HepG2 (cell line): ENCODE measurements around the gene USH2A. TPM values are rescaled to one million over a fixed set of nuclear protein-coding genes. Genes with fewer than 3 reads are reported as not detected.

ENCODE experiments used
- ATAC-seq: fragments of 200-7000 bp; cut with Tn5 transposase; 3 replicates; pipeline ENCODE4 v1.9.1; 2020; ENCODE audit warnings: mild to moderate bottlenecking, moderate library complexity
- BruUV-seq: library from RNA; stranded (reverse); fragments of 400-500 nt; replicated peaks from 2 replicates; lab custom pipeline; 2021; lab: Mats Ljungman, UMichigan
- CTCF ChIA-PET: fragments of 300-600 bp; formaldehyde crosslinking; extraction: SDS; loops from one replicate; lab custom pipeline; 2021; ENCODE audit warnings: low total read pairs, inconsistent platforms, low intra/inter-chr PET ratio; lab: Yijun Ruan, JAX
- POLR2A ChIA-PET: fragments of 350-600 bp; sonication (Branson Sonifier 250); formaldehyde crosslinking; loops from one replicate; lab custom pipeline; 2020; ENCODE audit warnings: antibody characterized with exemption, inconsistent platforms; lab: Yijun Ruan, JAX
- DNase-seq: peaks from one replicate; pipeline ENCODE4 v3.0.0-alpha.2; 2015; ENCODE audit warnings: low spot score
- FAIRE-seq: peaks from 3 replicates; lab custom pipeline; 2011; peaks lifted over from hg19 to GRCh38; lab: Jason Lieb, UNC
- H2AFZ ChIP-seq: one replicate; pipeline ENCODE4 v1.6.1; 2011; ENCODE audit warnings: low read length, inconsistent platforms
- H3K27ac ChIP-seq: fragments of 300-600 bp; 3 replicates; pipeline ENCODE4 v1.8.0; 2011; ENCODE audit warnings: mixed run types, mild to moderate bottlenecking, mixed read lengths, low read length, inconsistent platforms; ENCODE audit not compliant: insufficient read depth; ENCODE audit errors: extremely low read length
- H3K27me3 ChIP-seq, 2 experiments: fragments of 200-600 bp in 1 of 2; 2 replicates in 1 of 2; 3 replicates in 1 of 2; pipeline versions ENCODE4 v1.6.0 to v1.8.0; 2011; ENCODE audit warnings: low read length in 2 of 2, mild to moderate bottlenecking in 2 of 2, moderate library complexity in 2 of 2, inconsistent platforms in 1 of 2; ENCODE audit not compliant: insufficient read depth in 2 of 2, control insufficient read depth in 1 of 2
- H3K36me3 ChIP-seq, 2 experiments: fragments of 200-600 bp in 1 of 2; replicated peaks in 1 of 2; 2 replicates in 1 of 2; 3 replicates in 1 of 2; pipeline versions ENCODE4 v1.5.1 to v1.8.0; 2011; ENCODE audit warnings: low read length in 2 of 2, inconsistent platforms in 1 of 2; ENCODE audit not compliant: insufficient read depth in 2 of 2, control insufficient read depth in 1 of 2
- H3K4me1 ChIP-seq: 2 replicates; pipeline ENCODE4 v1.5.1; 2012; ENCODE audit warnings: low read length, inconsistent platforms; ENCODE audit not compliant: insufficient read depth
- H3K4me2 ChIP-seq: 2 replicates; pipeline ENCODE4 v1.6.0; 2011; ENCODE audit warnings: low read depth, low read length, inconsistent platforms
- H3K4me3 ChIP-seq, 3 experiments: fragments of 200-600 bp in 1 of 3; sonication (generic), shearing (Covaris generic) in 1 of 3; replicated peaks in 1 of 3; 2 replicates each; pipeline ENCODE4 v1.5.1; 2011 to 2016; ENCODE audit warnings: low read length in 3 of 3, inconsistent platforms in 2 of 3, low read depth in 2 of 3, mild to moderate bottlenecking in 2 of 3, control low read depth in 1 of 3, mixed read lengths in 1 of 3; ENCODE audit not compliant: insufficient read depth in 1 of 3
- H3K79me2 ChIP-seq: one replicate; pipeline ENCODE4 v1.6.1; 2011; ENCODE audit warnings: low read length, inconsistent platforms; ENCODE audit not compliant: insufficient read depth
- H3K9ac ChIP-seq: 2 replicates; pipeline ENCODE4 v1.6.0; 2011; ENCODE audit warnings: mild to moderate bottlenecking, low read depth, low read length, inconsistent platforms; ENCODE audit not compliant: insufficient read depth
- H3K9me3 ChIP-seq: 2 replicates; pipeline ENCODE4 v1.5.1; 2012; ENCODE audit warnings: mild to moderate bottlenecking, low read length
- H4K20me1 ChIP-seq: 2 replicates; pipeline ENCODE4 v1.6.0; 2011; ENCODE audit warnings: inconsistent platforms, mild to moderate bottlenecking, low read length, moderate library complexity; ENCODE audit not compliant: insufficient read depth
- ADNP ChIP-seq: sonication (generic); formaldehyde crosslinking; IDR thresholded peaks from 2 replicates; pipeline ENCODE4 v1.4.0; 2020; ENCODE audit warnings: missing genetic modification reagents
- CBFB ChIP-seq: sonication (generic); formaldehyde crosslinking; IDR thresholded peaks from 2 replicates; pipeline ENCODE4 v1.4.0; 2020; ENCODE audit warnings: missing genetic modification reagents
- HHEX ChIP-seq: IDR thresholded peaks from 2 replicates; pipeline ENCODE4 v1.6.1; 2016; ENCODE audit warnings: control low read depth
- HMG20A ChIP-seq: IDR thresholded peaks from 2 replicates; pipeline ENCODE4 v1.6.1; 2016; ENCODE audit warnings: borderline replicate concordance
- HNF1B ChIP-seq: sonication (generic); formaldehyde crosslinking; IDR thresholded peaks from 2 replicates; pipeline ENCODE4 v1.5.1; 2020; ENCODE audit warnings: mild to moderate bottlenecking, moderate library complexity, missing genetic modification reagents
- HOXA5 ChIP-seq: sonication (generic); formaldehyde crosslinking; IDR thresholded peaks from 2 replicates; pipeline ENCODE4 v1.4.0; 2020; ENCODE audit warnings: missing genetic modification reagents
- JUND ChIP-seq: sonication (generic); formaldehyde crosslinking; IDR thresholded peaks from 2 replicates; pipeline ENCODE4 v1.8.0; 2022; ENCODE audit warnings: mild to moderate bottlenecking, missing genetic modification reagents
- MEIS2 ChIP-seq: sonication (generic); formaldehyde crosslinking; IDR thresholded peaks from 2 replicates; pipeline ENCODE4 v1.9.0; 2021; ENCODE audit warnings: mild to moderate bottlenecking, missing genetic modification reagents
- MIER3 ChIP-seq: IDR thresholded peaks from 2 replicates; pipeline ENCODE4 v1.6.1; 2016; ENCODE audit warnings: missing compliant biosample characterization, borderline replicate concordance
- MYNN ChIP-seq: sonication (generic); formaldehyde crosslinking; IDR thresholded peaks from 2 replicates; pipeline ENCODE4 v1.4.0; 2020; ENCODE audit warnings: mild to moderate bottlenecking, low read depth, missing genetic modification reagents
- SNAI1 ChIP-seq: sonication (generic); formaldehyde crosslinking; IDR thresholded peaks from 2 replicates; pipeline ENCODE4 v1.5.0; 2020; ENCODE audit warnings: mild to moderate bottlenecking, missing genetic modification reagents, borderline replicate concordance
- THRA ChIP-seq: sonication (generic); formaldehyde crosslinking; IDR thresholded peaks from 2 replicates; pipeline ENCODE4 v1.4.0; 2020; ENCODE audit warnings: missing genetic modification reagents, borderline replicate concordance
- WGBS: methylation state at CpG from one replicate; pipeline ENCODE4 v1.1.6; 2017; ENCODE audit warnings: low lambda C conversion rate; 5-methylcytosine and 5-hydroxymethylcytosine counted together
- in situ Hi-C: cut with HindIII; loops from 2 replicates; pipeline ENCODE4 v1.10.0; 2017; ENCODE audit warnings: low pct_unique_long_range_greater_than_20kb; ENCODE audit not compliant: extremely low pct_ligation_motif_present
- intact Hi-C: fragments of 100-400 bp; cut with micrococcal nuclease; formaldehyde crosslinking; loops from one replicate; pipeline ENCODE4 v1.10.0; 2022; ENCODE audit not compliant: unreplicated experiment
- polyA plus RNA-seq, 8 experiments: library from polyadenylated mRNA; depleted of rRNA in 3 of 8; stranded (reverse) in 7 of 8; unstranded in 1 of 8; fragments of >200 nt; fragmentation: Illumina TruSeq in 4 of 8; extraction: Trizol in 4 of 8; gene quantifications; 2 replicates each; pipeline versions ENCODE4 v1.2.1 to v1.2.3, GENCODE V29; 2011 to 2016; ENCODE audit warnings: low read depth in 4 of 8, missing spikeins in 1 of 8, mixed read lengths in 1 of 8; ENCODE audit not compliant: insufficient read depth in 1 of 8
- total RNA-seq, 5 experiments: library from RNA; depleted of rRNA; stranded (reverse); fragments of >200 nt; fragmentation: Illumina TruSeq; extraction: Trizol; gene quantifications; 2 replicates each; pipeline ENCODE4 v1.2.3, GENCODE V29; 2016; ENCODE audit warnings: low read depth in 1 of 5
- TF ChIP-seq, protein P1 (sequence below): sonication (generic); formaldehyde crosslinking; IDR thresholded peaks from 2 replicates; pipeline ENCODE4 v1.8.1; 2023; ENCODE audit warnings: missing genetic modification reagents, mild to moderate bottlenecking, borderline replicate concordance
- TF ChIP-seq, protein P2 (sequence below): conservative IDR thresholded peaks from 2 replicates; pipeline ENCODE4 v1.6.1; 2018; ENCODE audit warnings: missing genetic modification reagents
- TF ChIP-seq, protein P3 (sequence below): sonication (generic); formaldehyde crosslinking; IDR thresholded peaks from 2 replicates; pipeline ENCODE4 v1.4.0; 2020; ENCODE audit warnings: missing genetic modification reagents, borderline replicate concordance

Gene USH2A
- total and polyA plus RNA-seq, 2 of the 13 experiments (the other 11 are each of a cell fraction or from before 2014, with no cell fraction given) = 0.02 TPM; not detected in 1

- in situ Hi-C loops = no loop called here
- H3K4me1 ChIP-seq = no peaks in the 10 kb centered on the region
- TF ChIP-seq JUND (no peak), HMG20A (CRISPR knock-in tag) (no peak), HOXA5 (CRISPR knock-in tag) (no peak), CBFB (CRISPR knock-in tag) (no peak), MIER3 (CRISPR knock-in tag) (no peak), ADNP (CRISPR knock-in tag) (no peak), THRA (no peak), MYNN (CRISPR knock-in tag) (no peak), HHEX (no peak), MEIS2 (CRISPR knock-in tag) (no peak), HNF1B (CRISPR knock-in tag) (no peak), SNAI1 (CRISPR knock-in tag) (no peak)
- TF ChIP-seq, protein P1, sequence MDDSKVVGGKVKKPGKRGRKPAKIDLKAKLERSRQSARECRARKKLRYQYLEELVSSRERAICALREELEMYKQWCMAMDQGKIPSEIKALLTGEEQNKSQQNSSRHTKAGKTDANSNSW (CRISPR knock-in tag) = no peak
- TF ChIP-seq, protein P2, sequence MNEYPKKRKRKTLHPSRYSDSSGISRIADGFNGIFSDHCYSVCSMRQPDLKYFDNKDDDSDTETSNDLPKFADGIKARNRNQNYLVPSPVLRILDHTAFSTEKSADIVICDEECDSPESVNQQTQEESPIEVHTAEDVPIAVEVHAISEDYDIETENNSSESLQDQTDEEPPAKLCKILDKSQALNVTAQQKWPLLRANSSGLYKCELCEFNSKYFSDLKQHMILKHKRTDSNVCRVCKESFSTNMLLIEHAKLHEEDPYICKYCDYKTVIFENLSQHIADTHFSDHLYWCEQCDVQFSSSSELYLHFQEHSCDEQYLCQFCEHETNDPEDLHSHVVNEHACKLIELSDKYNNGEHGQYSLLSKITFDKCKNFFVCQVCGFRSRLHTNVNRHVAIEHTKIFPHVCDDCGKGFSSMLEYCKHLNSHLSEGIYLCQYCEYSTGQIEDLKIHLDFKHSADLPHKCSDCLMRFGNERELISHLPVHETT (CRISPR knock-in tag) = no peak
- TF ChIP-seq, protein P3, sequence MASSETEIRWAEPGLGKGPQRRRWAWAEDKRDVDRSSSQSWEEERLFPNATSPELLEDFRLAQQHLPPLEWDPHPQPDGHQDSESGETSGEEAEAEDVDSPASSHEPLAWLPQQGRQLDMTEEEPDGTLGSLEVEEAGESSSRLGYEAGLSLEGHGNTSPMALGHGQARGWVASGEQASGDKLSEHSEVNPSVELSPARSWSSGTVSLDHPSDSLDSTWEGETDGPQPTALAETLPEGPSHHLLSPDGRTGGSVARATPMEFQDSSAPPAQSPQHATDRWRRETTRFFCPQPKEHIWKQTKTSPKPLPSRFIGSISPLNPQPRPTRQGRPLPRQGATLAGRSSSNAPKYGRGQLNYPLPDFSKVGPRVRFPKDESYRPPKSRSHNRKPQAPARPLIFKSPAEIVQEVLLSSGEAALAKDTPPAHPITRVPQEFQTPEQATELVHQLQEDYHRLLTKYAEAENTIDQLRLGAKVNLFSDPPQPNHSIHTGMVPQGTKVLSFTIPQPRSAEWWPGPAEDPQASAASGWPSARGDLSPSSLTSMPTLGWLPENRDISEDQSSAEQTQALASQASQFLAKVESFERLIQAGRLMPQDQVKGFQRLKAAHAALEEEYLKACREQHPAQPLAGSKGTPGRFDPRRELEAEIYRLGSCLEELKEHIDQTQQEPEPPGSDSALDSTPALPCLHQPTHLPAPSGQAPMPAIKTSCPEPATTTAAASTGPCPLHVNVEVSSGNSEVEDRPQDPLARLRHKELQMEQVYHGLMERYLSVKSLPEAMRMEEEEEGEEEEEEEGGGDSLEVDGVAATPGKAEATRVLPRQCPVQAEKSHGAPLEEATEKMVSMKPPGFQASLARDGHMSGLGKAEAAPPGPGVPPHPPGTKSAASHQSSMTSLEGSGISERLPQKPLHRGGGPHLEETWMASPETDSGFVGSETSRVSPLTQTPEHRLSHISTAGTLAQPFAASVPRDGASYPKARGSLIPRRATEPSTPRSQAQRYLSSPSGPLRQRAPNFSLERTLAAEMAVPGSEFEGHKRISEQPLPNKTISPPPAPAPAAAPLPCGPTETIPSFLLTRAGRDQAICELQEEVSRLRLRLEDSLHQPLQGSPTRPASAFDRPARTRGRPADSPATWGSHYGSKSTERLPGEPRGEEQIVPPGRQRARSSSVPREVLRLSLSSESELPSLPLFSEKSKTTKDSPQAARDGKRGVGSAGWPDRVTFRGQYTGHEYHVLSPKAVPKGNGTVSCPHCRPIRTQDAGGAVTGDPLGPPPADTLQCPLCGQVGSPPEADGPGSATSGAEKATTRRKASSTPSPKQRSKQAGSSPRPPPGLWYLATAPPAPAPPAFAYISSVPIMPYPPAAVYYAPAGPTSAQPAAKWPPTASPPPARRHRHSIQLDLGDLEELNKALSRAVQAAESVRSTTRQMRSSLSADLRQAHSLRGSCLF (CRISPR knock-in tag) = no peak
These were observed 805.3 kb downstream of the USH2A start for GRCh38 chr1:215617979-215618378.

More at GRCh38 chr1:215617979-215618378, 805.3 kb downstream of the USH2A start:
- Histone ChIP-seq H3K27ac (no peak overlapping the region), H3K4me3 (no peak overlapping the region), H4K20me1 (0 out of 2 replicates have a peak, but pooled peaks cover 2% of the 10 kb centered on the region), H3K4me2 (no peak overlapping the region), H3K9me3 (no peaks in the 10 kb centered on the region), H3K36me3 (peaks cover 3 to 53% of the 10 kb centered on the region in 2 experiments), H3K79me2 (peaks cover 5% of the 10 kb centered on the region), H3K27me3 (no peaks in the 10 kb centered on the region), H3K9ac (no peak overlapping the region), H2AFZ (no peak overlapping the region)
- ATAC-seq = no peak
- ChIA-PET CTCF (no interaction called here), POLR2A (no interaction called here)
- intact Hi-C loops = no loop called here
- BruUV-seq = no TSS peak
- WGBS = 94% methylated on average over 1 of the region's 1 CpG
- no peak for FAIRE-seq
- DNase-seq = no peak
